Measurements from ENCODE around the gene RRAGC.

The RRAGC gene

GRCh38 chr1:38859561-38860453 lies at the start of gene RRAGC:
TSS of gene RRAGC (minus strand) at chr1:38859772. CDS start at chr1:38859646, 126 bp downstream.
- in situ Hi-C loops (cut with MboI; ENCODE audit: low pct_unique_long_range_greater_than_20kb, low sequenced_read_pairs, unreplicated experiment) = no loop called here
- DNase-seq (ENCODE audit: low spot score) = peak; percentile 99
- TF ChIP-seq CTCF (IDR thresholded peaks at IDR 0.05; ENCODE audit: extremely low read depth, insufficient read depth, missing control alignments) = no peak

GRCh38 chr1:38908821-38909220 lies 49.2 kb upstream of the RRAGC start:
- no peak for TF ChIP-seq CTCF (IDR thresholded peaks at IDR 0.05; ENCODE audit: extremely low read depth, insufficient read depth, missing control alignments)
- DNase-seq (ENCODE audit: low spot score) = no peak
- in situ Hi-C loops (cut with MboI; ENCODE audit: low pct_unique_long_range_greater_than_20kb, low sequenced_read_pairs, unreplicated experiment) = no loop called here

GRCh38 chr1:38905985-38906384 lies 46.4 kb upstream of the RRAGC start:
- in situ Hi-C loops (cut with MboI; ENCODE audit: low pct_unique_long_range_greater_than_20kb, low sequenced_read_pairs, unreplicated experiment) = no loop called here
- TF ChIP-seq CTCF (IDR thresholded peaks at IDR 0.05; ENCODE audit: extremely low read depth, insufficient read depth, missing control alignments) = no peak
- no peak for DNase-seq (ENCODE audit: low spot score)

GRCh38 chr1:38899560-38899959 lies 40.0 kb upstream of the RRAGC start:
- no peak for TF ChIP-seq CTCF (IDR thresholded peaks at IDR 0.05; ENCODE audit: extremely low read depth, insufficient read depth, missing control alignments)
- in situ Hi-C loops (cut with MboI; ENCODE audit: low pct_unique_long_range_greater_than_20kb, low sequenced_read_pairs, unreplicated experiment) = no loop called here
- no peak for DNase-seq (ENCODE audit: low spot score)

- in situ Hi-C loops (cut with MboI; ENCODE audit: low pct_unique_long_range_greater_than_20kb, low sequenced_read_pairs, unreplicated experiment) = no loop called here
- TF ChIP-seq CTCF (IDR thresholded peaks at IDR 0.05; ENCODE audit: extremely low read depth, insufficient read depth, missing control alignments) = no peak
Observed at GRCh38 chr1:38898653-38899230, 39.2 kb upstream of the RRAGC start.

GRCh38 chr1:38896169-38896568 lies 36.6 kb upstream of the RRAGC start:
- no peak for TF ChIP-seq CTCF (IDR thresholded peaks at IDR 0.05; ENCODE audit: extremely low read depth, insufficient read depth, missing control alignments)
- in situ Hi-C loops (cut with MboI; ENCODE audit: low pct_unique_long_range_greater_than_20kb, low sequenced_read_pairs, unreplicated experiment) = no loop called here
- no peak for DNase-seq (ENCODE audit: low spot score)

More at GRCh38 chr1:38898653-38899230, 39.2 kb upstream of the RRAGC start:
- DNase-seq (ENCODE audit: low spot score) = no peak
